Lung (tissue), 12 donors: Measurements from ENCODE around the gene A4GNT. TPM values are rescaled to one million over a fixed set of nuclear protein-coding genes. Genes with fewer than 3 reads are reported as not detected.

Source experiments
- ATAC-seq: fragments of 200-7000 bp; cut with Tn5 transposase; one replicate; pipeline ENCODE4 v1.9.1; 2020; ENCODE audit warnings: moderate number of reproducible peaks; ENCODE audit not compliant: insufficient read depth, low FRiP score
- DNase-seq, 3 donors: peaks; one replicate each; pipeline ENCODE4 v3.0.0-alpha.2; 2013 to 2017
- H3K27ac ChIP-seq, 2 donors: one replicate each; pipeline ENCODE4 v1.5.1; 2013; ENCODE audit warnings: mild to moderate bottlenecking in 2 of 2, moderate library complexity in 2 of 2, control low read depth in 1 of 2, inconsistent platforms in 1 of 2, low read depth in 1 of 2, low read length in 1 of 2
- H3K27me3 ChIP-seq, 3 donors: one replicate each; pipeline ENCODE4 v1.5.1; 2013; ENCODE audit warnings: low read length in 2 of 3; ENCODE audit not compliant: control insufficient read depth in 3 of 3, insufficient read depth in 3 of 3
- H3K36me3 ChIP-seq, 4 donors: one replicate each; pipeline ENCODE4 v1.5.1; 2013; ENCODE audit warnings: low read length in 4 of 4, mild to moderate bottlenecking in 1 of 4, moderate library complexity in 1 of 4; ENCODE audit not compliant: control insufficient read depth in 4 of 4, insufficient read depth in 4 of 4
- H3K4me1 ChIP-seq, 5 donors: one replicate each; pipeline ENCODE4 v1.5.1; 2013; ENCODE audit warnings: low read length in 5 of 5, mild to moderate bottlenecking in 2 of 5, moderate library complexity in 1 of 5; ENCODE audit not compliant: control insufficient read depth in 5 of 5, insufficient read depth in 5 of 5
- H3K4me3 ChIP-seq: one replicate; pipeline ENCODE4 v1.5.1; 2013; ENCODE audit warnings: mild to moderate bottlenecking, control low read depth, moderate library complexity
- H3K9ac ChIP-seq, 2 donors: one replicate each; pipeline ENCODE4 v1.5.1; 2013; ENCODE audit warnings: low read length in 2 of 2, control low read depth in 1 of 2; ENCODE audit not compliant: insufficient read depth in 1 of 2
- H3K9me3 ChIP-seq, 4 donors: one replicate each; pipeline ENCODE4 v1.5.1; 2013; ENCODE audit warnings: low read length in 3 of 4, mild to moderate bottlenecking in 1 of 4, moderate library complexity in 1 of 4; ENCODE audit not compliant: control insufficient read depth in 4 of 4, insufficient read depth in 3 of 4
- CTCF ChIP-seq: IDR thresholded peaks from 2 replicates; pipeline ENCODE4 v1.5.1; 2012; ENCODE audit warnings: mild to moderate bottlenecking; ENCODE audit errors: control extremely low read depth, extremely low read depth
- WGBS, 2 donors: extraction: QIAGEN DNeasy Blood & Tissue Kit; methylation state at CpG; one replicate each; pipeline ENCODE4 v1.1.7; 2013; 5-methylcytosine and 5-hydroxymethylcytosine counted together
- polyA plus RNA-seq, 2 donors: library from polyadenylated mRNA; stranded (reverse); fragments of 200-250 nt; gene quantifications; one replicate each; pipeline ENCODE4 v1.2.1, GENCODE V29; 2013
- total RNA-seq, 2 donors: library from RNA; depleted of rRNA in 1 of 2; stranded (reverse); fragments of >200 nt in 1 of 2; gene quantifications; one replicate each; pipeline ENCODE4 v1.2.1, GENCODE V29; 2014 to 2021
- donor health status: control.
- donor health status: control.
- donor health status: Bipolar disorder and iron deficiency.
- donor health status: healthy.
- donor health status: DM: yes; HTN: yes; CAD: no.

A4GNT gene
- total and polyA plus RNA-seq, 4 donors = 0.06 to 0.25 TPM; not detected in 2

- Histone ChIP-seq H3K27me3 (no peaks in the 10 kb centered on the region), H3K4me1 (no peaks in the 10 kb centered on the region), H3K36me3 (no peaks in the 10 kb centered on the region), H3K9me3 (no peaks in the 10 kb centered on the region), H3K9ac (no peak overlapping the region), H3K27ac (no peak overlapping the region), H3K4me3 (no peak overlapping the region)
- TF ChIP-seq CTCF = no peak
- ATAC-seq (no peak), DNase-seq (no peak)
Observed at GRCh38 chr3:138140940-138141339, 8.8 kb upstream of the A4GNT start.

GRCh38 chr3:138139691-138140090 is 7.5 kb upstream of the A4GNT start:
- no peak for TF ChIP-seq CTCF
- no peaks in the 10 kb centered on the region for H3K27me3 ChIP-seq
- no peaks in the 10 kb centered on the region for H3K4me1 ChIP-seq
- 25 to 37% methylated on average over 2 of the region's 2 CpGs for WGBS, 2 donors
- no peak overlapping the region for H3K4me3 ChIP-seq
- H3K27ac ChIP-seq = no peak overlapping the region
- no peak for DNase-seq
- H3K9ac ChIP-seq = no peak overlapping the region
- H3K9me3 ChIP-seq = no peaks in the 10 kb centered on the region
- ATAC-seq = no peak
- H3K36me3 ChIP-seq = no peaks in the 10 kb centered on the region

GRCh38 chr3:138137861-138138260 is 5.7 kb upstream of the A4GNT start:
- WGBS, 2 donors = 22 to 54% methylated on average over 2 of the region's 2 CpGs
- no peak for ATAC-seq
- Histone ChIP-seq H3K9ac (no peak overlapping the region), H3K4me3 (no peak overlapping the region), H3K36me3 (no peaks in the 10 kb centered on the region), H3K27me3 (no peaks in the 10 kb centered on the region), H3K9me3 (no peaks in the 10 kb centered on the region), H3K27ac (no peak overlapping the region), H3K4me1 (no peaks in the 10 kb centered on the region)
- DNase-seq = no peak
- no peak for TF ChIP-seq CTCF

GRCh38 chr3:138136201-138136600 is 4.0 kb upstream of the A4GNT start:
- ATAC-seq (no peak), DNase-seq (no peak)
- Histone ChIP-seq H3K4me1 (no peaks in the 10 kb centered on the region), H3K27me3 (peaks cover 0 to 3% (median 0%) of the 10 kb centered on the region in 3 donors), H3K9ac (no peak overlapping the region), H3K27ac (no peak overlapping the region), H3K4me3 (no peak overlapping the region), H3K36me3 (no peaks in the 10 kb centered on the region), H3K9me3 (no peaks in the 10 kb centered on the region)
- no peak for TF ChIP-seq CTCF
- 42 to 45% methylated on average over 3 of the region's 3 CpGs for WGBS, 2 donors
